Kasumi-1 (cell line): ENCODE measurements around the gene PHLPP1.
"Not testable (repeated sequence)": the region's sequence is repeated elsewhere in the genome, so short reads cannot be mapped to it uniquely, and the experiment has no call there.

ENCODE experiments used
- DNase-seq, 2 experiments: peaks; one replicate each; lab custom pipeline; 2025; lab: John Stamatoyannopoulos, UW

The PHLPP1 gene

DNA sequence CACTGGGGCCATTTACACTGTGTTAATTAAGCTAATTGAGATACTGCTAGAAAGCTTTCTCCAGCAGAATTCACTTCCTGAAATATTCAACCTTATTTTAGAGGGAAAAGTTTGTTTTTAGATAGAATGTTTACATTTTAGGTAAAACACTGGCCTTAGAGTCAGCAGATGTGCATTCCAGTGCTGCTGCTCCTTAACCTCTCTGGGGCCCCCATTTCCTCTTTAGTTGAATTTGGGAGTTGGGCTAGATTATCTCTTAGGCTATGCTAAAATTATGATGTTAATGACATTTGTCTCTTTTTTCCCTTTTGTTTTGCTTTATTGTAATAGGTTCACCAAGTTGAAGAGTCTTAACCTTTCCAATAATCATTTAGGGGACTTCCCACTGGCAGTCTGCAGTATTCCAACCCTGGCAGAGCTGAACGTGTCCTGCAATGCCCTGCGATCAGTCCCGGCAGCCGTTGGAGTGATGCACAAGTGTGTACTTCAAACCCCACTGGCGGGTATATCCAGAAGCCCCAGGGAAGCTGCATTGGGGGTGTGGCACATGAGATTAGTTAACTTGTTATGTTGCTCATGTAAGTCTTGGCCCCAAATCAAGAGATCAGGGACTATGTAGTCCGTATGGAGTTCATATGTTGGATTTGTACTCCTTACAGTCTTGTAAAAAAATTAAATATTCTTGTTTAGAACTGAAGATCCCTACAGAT is 179.5 kb downstream of the PHLPP1 start:
- no peak for DNase-seq

DNA sequence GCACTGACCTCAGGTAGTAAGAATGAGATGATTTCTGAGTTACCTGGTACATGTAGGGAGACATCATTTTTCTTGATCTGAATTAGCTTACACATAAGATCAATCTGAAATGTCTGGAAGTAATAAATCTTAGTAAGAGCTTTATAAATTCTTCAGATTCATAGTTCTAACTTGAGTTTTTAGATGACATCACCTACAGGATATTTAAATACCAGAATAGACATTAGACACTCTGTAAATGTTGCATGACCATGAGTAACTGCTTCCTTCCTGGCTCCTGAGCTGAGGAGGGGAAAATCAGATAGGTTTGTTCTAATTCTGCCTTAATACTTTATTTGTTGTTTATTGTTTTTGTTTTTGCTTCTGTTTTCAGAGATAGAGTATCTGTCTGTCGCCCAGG is 181.8 kb downstream of the PHLPP1 start:
- DNase-seq: no peak

DNA sequence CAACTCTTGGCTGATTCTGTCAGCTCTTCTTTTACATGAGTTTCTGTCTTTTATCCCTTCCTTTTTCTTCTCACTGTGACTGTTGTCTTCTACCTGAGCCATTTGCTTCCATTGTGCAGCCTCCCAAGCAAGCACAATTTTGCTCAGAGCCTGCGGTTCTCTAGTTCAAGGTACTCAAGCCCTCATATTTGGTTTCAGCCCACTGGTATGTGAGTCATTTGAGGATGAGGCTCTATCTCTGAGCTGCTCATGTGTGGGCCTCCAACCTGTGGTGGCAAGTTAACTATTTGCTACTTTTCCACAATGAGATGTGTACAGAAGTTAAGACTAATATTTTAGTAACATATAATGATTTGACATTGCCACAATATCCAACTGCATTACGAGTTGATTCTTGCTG is 183.0 kb downstream of the PHLPP1 start:
- no peak for DNase-seq

DNA sequence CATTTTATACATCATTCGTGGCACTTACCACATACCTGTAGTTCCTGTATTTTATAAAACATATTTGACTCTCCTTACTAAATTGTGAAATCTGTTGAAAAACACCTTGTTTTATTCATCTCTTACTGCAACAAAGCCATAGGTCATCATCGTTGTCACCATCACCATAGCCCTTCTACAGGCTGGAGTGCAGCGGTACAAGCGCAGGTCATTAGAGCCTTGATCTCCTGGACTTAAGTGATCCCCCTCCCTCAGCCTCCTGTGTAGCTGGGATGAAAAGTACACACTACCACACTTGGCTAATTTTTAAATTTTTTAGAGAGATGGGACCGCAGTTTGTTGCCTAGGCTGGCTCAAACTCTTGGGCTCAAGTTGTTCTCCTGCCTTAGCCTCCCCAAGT is 184.2 kb downstream of the PHLPP1 start:
- DNase-seq: no peak

DNA sequence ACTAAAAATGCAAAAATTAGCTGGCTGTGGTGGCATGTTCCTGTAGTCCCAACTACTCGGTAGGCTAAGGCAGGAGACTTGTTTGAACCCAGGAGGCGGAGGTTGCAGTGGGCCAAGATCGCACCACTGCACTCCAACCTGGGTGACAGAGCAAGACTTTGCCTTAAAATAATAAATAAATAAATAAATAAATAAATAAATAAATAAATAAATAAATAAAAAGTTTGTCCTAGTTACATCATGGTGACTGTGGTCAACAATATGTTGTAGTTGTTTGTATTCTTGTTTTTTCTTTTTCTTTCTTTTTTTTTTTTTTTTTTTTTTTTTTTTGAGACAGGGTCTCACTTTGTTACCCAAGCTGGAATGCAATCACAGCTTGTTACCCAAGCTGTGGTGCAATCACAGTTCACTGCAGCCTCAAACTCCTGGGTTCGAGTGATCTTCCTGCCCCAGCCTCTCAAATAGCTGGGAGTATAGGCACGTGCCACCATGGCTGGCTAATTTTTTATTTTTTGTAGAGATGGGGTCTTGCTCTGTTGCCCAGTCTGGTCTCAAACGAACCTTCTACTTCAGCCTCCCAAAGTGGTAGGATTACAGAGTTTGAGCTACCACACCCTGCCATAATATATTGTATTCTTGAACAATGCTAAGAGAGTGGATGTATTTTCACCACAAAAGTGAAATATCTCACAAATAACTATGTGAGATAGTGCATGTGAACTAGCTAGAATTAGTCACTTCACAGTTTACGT is 185.0 kb downstream of the PHLPP1 start:
- no peak for DNase-seq

DNA sequence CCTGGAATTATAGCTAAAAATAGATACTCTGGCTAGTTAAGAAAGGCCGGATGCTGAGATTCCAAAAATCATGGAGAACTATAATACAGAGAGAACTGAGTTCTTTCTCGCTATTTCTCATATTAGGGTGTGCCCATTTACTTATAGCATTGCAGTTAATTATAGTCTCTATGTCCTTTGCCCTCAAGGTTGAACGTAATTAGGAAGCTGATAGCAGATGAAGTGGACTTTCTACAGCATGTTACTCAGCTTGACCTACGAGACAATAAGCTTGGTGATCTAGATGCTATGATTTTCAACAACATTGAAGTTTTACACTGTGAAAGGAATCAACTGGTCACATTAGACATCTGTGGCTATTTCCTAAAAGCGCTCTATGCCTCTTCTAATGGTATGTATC is 187.4 kb downstream of the PHLPP1 start:
- no peak for DNase-seq

DNA sequence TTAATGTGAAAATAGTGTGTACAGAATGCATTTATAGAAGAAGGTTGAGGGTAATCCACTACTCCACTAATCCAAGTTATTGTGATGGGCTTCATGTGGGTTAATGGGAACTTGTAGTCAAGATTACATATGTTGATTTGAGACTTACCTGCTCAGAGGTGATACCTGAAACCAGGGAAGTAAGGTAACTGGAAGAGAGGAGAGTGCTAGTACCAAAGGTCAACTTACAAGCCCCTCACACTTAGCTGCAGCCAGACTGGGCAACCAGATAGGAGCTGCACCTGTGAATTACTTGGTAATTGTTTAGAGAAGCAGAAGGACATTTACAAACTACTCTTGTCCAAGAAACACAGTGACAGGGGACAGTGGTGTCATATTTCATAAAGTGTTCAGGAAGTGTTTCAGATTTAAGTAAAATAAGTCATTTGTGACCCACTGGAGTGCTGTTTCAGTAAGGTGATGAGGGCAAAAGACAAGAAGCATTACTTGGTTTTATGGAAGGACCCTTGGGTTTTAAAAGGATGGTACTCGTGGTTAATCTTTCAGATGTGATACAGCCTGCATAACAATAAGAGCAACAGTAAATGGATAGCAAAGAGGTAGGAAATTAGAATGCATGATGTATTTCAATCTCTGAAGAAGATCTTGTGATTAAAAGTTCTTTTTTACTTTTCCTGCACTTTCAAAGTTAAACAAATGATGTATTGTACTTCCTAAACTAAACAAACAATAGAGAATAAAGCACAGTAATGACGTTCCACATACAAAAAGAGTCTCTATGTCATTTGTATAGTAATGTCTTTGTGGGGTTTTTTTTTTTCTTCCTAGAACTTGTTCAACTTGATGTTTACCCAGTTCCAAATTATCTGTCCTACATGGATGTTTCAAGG is 189.3 kb downstream of the PHLPP1 start:
- DNase-seq: no peak

DNA sequence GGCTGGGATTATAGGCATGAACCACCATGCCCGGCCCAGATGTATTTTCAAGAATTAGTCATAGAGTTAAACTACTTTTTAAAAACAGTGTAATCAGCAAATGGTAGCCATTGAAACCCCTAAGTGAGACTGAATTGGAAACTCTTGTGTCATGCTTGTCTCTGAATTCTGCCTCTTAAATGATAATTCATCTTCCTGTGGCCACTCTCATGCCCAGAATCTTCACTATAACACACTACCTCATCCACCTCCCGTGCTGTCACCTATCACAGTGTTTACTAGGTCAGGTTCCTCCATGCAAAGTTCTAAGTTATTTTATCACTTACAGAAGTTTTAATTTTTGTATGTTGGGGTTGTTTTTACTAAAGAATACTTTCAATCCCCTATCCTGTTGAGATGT is 197.5 kb downstream of the PHLPP1 start:
- DNase-seq: no peak

DNA sequence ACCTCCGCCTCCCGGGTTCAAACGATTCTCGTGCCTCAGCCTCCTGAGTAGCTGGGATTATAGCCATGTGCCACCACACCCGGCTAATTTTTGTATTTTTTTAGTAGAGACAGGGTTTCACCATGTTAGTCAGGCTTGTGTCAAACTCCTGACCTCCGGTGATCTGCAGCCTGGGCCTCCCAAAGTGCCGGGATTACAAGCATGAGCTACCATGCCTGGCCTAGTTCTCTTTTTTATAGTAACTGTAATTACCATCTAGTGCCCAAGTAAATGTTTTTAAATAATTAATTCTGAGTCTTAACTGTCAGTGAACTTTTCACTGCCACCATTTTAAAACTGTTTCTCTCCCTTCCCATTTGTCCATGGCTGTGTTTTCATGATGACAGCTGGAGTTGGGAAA is 198.5 kb downstream of the PHLPP1 start:
- DNase-seq: not testable (repeated sequence)

DNA sequence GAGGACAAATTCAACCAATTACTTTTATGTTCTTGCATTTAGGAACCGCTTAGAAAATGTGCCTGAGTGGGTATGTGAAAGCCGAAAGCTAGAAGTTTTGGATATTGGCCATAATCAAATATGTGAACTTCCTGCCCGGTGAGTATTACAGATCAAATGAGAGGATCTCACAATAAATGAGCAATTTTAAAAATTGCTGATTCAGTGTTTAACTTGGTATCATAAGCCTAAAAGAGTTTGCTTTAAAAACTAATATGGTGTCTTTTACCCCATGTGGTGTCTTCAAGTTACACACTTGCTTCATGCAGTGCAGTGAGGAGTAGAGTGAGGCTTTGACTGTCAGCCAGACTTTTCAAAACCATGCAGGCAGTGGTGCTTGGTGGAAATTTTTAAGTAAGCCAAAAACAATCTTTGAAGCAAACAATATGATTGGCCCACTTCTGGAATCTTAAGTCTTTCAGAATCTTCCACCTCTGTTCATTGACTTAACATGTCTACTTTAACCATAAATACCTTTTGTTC is 199.6 kb downstream of the PHLPP1 start:
- DNase-seq: no peak

DNA sequence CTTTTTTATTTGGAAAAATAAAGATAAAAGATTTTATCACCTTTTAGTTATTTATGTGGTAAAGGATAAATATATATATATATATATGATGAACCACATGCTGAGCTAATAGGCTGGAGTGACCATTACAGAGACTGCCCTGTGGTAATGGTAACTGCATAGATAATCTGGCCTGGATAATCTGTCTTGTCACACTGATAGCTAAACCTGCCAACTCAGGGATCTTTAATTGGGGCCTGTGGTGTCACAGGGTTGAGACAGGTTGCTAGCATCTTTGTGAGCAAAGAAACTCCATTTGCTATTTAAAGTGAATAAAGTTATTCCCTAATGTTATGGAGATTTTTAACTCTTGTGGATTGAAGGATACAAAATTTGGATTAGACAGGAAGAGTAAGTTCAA is 203.0 kb downstream of the PHLPP1 start:
- no peak for DNase-seq

DNA sequence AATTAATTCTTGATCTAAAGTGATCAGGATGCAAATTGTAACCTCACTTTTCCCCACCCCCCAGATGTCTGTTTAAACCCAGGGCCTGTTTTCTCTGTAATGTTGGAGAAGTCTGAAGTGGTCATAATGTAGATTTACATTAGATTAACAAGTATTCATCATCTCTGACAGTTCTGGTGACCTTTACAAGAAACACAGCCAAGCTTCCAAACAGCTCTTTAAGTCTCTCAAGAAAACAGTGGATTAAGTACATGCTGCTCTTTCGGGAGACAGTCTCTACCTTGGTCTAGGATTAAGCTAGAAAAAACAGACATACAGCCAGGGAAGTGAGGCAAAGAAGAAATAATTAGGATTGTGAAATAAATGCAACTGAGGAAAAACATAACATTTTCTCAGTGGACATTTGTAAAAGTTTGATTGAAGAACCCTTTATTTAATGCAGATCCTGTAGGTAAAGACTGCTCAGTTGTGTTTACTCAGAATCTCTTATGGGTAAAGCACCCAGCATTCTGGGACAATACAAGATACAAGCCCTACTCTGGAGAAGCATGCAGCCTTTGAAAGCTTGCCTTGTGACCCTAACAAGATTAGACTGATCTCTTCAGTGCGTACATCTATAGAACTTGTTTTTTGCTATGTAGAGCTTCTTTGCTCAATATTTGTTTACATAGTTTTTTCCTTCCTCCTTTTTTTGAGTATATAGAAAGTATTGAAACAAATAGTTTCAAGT is 203.9 kb downstream of the PHLPP1 start:
- no peak for DNase-seq

DNA sequence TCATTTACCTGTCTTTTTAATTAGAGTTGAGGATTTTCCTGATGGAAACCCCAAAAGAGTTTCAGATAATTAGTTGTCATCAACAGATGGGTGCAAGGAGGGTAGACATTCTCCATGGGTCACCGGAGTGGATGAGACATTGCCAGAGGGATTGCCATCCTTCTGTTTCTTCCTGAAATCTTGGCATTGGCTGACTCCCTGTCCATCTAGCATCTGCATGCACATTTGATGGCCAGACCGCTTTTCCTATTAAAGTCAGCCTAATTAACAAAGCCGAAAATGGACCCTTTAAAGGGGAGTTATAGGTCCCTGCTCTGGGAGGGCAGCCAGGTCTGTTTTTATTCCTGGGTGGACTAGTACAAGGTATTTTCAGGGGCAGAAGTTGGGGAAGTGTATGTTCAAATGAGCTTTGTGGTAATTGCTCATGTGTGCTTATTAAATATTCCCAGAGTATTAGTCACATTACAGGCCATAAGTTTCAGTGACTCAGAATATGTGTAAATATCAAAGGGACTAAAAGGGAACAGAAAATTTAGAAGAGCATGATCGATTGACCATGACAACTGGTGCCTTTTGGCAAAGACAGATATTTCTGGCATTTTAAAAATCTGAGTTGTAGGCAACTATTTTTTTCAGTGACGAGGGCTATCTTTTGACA is 209.8 kb downstream of the PHLPP1 start:
- no peak for DNase-seq

DNA sequence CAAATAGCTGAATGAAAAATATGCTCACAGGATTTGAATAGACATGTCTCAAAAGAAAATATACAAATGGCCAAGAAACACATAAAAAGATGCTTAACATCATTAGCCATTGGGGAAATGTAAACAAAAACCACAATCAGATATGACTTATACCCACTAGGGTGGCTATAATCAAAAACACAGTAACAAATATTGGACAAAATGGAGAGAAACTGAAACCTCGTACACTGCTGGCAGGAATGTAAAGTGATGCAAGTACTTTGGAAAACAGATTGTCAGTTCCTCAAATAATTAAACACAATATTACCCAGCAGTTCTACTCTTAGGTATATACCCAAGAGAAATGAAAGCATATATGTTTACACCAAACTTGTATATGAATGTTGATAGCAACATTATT is 213.0 kb downstream of the PHLPP1 start:
- no peak for DNase-seq

DNA sequence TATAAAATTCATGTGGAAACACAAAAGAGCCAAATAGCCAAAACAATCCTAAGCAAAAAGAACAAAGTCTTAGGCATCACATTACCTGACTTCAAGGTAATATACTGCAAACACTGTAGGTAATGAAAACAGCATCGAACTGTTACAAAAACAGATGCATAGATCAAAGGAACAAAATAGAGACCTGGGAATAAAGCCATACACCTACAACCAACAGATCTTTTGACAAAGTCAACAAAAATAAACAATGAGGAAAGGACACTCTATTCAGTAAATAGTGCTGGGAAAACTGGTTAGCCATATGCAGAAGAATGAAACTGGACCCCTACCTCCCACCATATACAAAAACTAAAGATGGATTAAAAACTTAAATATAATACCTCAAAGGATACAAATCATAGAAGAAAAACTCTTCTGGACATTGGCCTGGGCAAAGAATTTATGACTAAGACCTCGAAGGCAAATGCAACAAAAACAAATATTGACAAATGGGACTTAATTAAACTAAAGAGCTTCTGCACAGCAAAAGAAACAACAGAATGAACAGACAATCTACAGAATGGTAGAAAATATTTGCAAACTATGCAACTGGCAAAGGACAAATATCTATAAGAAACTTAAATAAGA is 218.0 kb downstream of the PHLPP1 start:
- no peak for DNase-seq

DNA sequence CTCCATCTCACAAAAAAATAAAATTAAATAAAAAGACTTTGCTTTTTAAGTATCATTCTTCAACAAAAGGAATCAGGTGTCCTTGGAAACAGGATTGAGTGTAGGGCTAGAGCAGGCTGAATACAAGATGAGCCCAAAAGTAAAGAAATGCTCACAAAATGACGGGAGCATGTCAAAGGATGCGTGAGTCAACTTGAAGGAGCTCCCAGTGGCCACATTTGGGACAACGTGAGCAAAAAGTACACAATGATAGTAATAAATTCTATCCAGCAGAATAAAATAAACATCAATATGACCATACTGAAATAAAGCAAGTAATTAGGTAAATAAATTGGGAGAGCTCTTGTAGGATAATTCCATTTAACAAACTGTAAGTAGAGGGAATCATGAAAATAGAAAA is 220.7 kb downstream of the PHLPP1 start:
- peak; percentile 12 to 34 for DNase-seq

DNA sequence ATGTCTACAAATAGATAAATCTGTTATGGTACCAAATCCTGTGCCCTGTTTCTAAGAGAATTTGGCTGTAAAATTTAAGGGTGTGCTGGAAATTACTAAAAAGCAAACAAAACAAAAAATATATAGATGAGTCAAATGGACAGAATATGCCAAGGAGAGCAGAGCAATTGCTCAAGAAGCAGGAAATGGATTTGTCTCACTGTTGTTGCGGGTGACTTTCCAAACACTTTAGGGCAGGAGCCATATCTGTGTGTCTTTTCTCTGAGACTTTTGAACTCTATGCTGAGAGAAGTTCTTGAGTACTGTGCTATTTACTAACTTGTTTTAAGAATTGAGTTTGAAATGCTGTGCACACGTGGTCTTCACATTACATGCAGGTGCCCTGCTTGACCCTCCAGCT is 221.7 kb downstream of the PHLPP1 start:
- DNase-seq: peak; percentile 31 to 43

DNA sequence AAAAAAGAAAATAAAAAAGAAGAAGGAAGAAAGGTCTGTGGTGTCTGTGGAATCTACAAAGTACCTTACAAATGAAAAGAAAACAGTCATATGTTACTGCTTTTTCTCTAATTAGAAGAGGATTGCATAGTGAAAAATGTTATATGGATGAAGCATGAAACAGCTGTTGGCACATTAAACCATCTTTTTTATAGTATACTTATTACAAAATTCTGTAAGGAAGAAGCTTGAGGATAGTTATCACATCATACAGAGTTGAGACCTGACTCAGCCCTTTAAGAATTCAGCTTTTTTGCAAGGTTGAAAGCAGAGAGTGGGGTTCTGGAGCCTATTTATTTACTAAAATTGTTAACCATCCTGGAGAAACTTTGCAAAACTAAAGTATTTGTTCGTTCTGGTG is 222.7 kb downstream of the PHLPP1 start:
- peak; percentile 13 to 39 for DNase-seq

DNA sequence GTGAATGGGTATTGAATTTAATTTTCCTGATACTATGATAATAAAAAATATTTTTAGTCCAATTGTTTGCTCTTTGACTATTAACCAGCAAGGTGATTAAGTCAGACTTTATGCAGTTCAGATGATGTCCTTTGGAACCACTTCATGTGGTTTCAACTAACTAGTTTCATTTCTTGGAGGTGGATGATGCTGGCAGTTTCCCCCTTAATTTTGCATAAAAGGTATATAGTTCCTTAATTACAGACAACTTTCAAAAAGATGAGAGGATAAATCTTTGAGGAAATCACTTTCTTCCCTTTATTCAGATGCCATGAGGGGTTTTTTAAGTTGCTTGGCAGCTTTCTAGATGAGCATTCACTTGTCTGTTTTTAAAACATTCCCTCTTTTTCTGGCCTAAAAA is 223.1 kb downstream of the PHLPP1 start:
- DNase-seq: peak in 1 of 2 experiments; percentile 39

DNA sequence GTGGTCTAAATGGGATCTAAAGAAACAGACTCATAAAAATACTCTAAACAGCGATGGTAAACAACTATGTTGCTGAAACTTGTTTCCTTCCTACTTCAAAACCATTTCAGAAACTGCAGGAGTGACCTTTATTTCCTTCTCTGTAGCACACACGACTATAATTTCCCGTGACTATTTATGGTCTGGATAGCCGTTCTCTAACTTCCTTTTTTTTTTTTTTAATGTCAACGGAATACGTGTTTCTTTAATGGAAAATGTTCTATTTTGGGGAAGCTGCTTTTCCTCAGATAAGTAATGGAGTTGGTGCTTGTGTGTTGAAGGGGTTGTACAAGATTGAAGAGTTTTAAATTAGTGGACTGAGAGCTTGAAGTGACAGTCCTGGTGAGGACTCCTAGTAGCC is 224.1 kb downstream of the PHLPP1 start:
- peak; percentile 93 to 96 for DNase-seq

DNA sequence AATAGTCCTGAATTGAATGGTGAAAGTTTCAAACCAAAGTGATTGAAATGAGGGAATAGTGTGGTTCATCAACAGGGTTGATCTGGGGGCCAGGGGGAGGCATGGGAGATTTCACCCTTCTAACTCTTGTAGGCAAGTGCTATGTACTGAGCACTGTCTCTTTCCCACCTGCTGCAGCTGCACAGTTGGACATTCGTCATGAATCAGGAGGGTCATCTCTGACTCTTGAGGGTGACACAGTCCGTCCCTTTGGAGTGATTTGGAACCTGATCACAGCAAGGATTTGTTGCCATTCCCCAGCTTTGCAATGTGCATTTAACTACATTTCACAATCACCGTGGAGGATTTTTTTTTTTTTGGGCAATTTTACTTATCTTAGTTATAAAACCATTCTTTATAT is 224.6 kb downstream of the PHLPP1 start:
- peak in 1 of 2 experiments; percentile 44 for DNase-seq
